ENCODE results near the gene DNAH2.

Gene DNAH2

GRCh38 chr17:7781429-7781828 is 63.9 kb downstream of the DNAH2 start:
- ChIA-PET CTCF (interaction anchor here (0.6 kb wide), 1 partner anchor 20 kb away, joined by 3 read pairs; no protein-coding TSS in a partner anchor), POLR2A (no interaction called here)
- TF ChIP-seq ELF4 (IDR thresholded peaks at IDR 0.05) = no peak
- no peak for TF ChIP-seq SP1 (IDR thresholded peaks at IDR 0.05)
- no peak for TF ChIP-seq PKNOX1 (IDR thresholded peaks at IDR 0.05)
- no peak for TF ChIP-seq SUZ12 (IDR thresholded peaks at IDR 0.05)
- TF ChIP-seq ZNF384 (IDR thresholded peaks at IDR 0.05) = no peak
- no peak for TF ChIP-seq NFRKB (IDR thresholded peaks at IDR 0.05)
- TF ChIP-seq TARDBP (IDR thresholded peaks at IDR 0.05) = no peak
- TF ChIP-seq FOXM1 (IDR thresholded peaks at IDR 0.05; ENCODE audit: borderline replicate concordance) = no peak
- no peak for TF ChIP-seq HDGF (IDR thresholded peaks at IDR 0.05; ENCODE audit: borderline replicate concordance)
- no peak for TF ChIP-seq BHLHE40 (IDR thresholded peaks at IDR 0.05; ENCODE audit: borderline replicate concordance)
- no peak for TF ChIP-seq L3MBTL2 (conservative IDR thresholded peaks at IDR 0.05)
- no peak for TF ChIP-seq ARNT (IDR thresholded peaks at IDR 0.05)
- no peak for TF ChIP-seq LEF1 (IDR thresholded peaks at IDR 0.05; ENCODE audit: borderline replicate concordance)
- no peak for TF ChIP-seq FOXK2 (IDR thresholded peaks at IDR 0.05)
- no peak for TF ChIP-seq FOXA1 (IDR thresholded peaks at IDR 0.05)
- TF ChIP-seq CTBP1 (IDR thresholded peaks at IDR 0.05; ENCODE audit: borderline replicate concordance) = no peak
- no peak for DNase-seq (ENCODE audit: extremely low spot score)

GRCh38 chr17:7782240-7782639 is 64.7 kb downstream of the DNAH2 start:
- CTCF ChIA-PET = interaction anchor here (0.6 to 0.8 kb wide), 2 partner anchors 34 to 41 kb away, joined by 4 to 6 read pairs; no protein-coding TSS in a partner anchor
- POLR2A ChIA-PET = interaction anchor here (1.4 kb wide), 1 partner anchor 39 kb away, joined by 3 read pairs; no protein-coding TSS in a partner anchor
- no peak for DNase-seq (ENCODE audit: extremely low spot score)
- TF ChIP-seq PKNOX1 (IDR thresholded peaks at IDR 0.05) = no peak
- no peak for TF ChIP-seq SP1 (IDR thresholded peaks at IDR 0.05)
- TF ChIP-seq TARDBP (IDR thresholded peaks at IDR 0.05) = no peak
- TF ChIP-seq HDGF (IDR thresholded peaks at IDR 0.05; ENCODE audit: borderline replicate concordance) = no peak
- no peak for TF ChIP-seq L3MBTL2 (conservative IDR thresholded peaks at IDR 0.05)
- TF ChIP-seq SUZ12 (IDR thresholded peaks at IDR 0.05) = no peak
- TF ChIP-seq ARNT (IDR thresholded peaks at IDR 0.05) = no peak
- TF ChIP-seq BHLHE40 (IDR thresholded peaks at IDR 0.05; ENCODE audit: borderline replicate concordance) = no peak
- no peak for TF ChIP-seq CTBP1 (IDR thresholded peaks at IDR 0.05; ENCODE audit: borderline replicate concordance)
- TF ChIP-seq NFRKB (IDR thresholded peaks at IDR 0.05) = no peak
- TF ChIP-seq FOXK2 (IDR thresholded peaks at IDR 0.05) = no peak

DNA sequence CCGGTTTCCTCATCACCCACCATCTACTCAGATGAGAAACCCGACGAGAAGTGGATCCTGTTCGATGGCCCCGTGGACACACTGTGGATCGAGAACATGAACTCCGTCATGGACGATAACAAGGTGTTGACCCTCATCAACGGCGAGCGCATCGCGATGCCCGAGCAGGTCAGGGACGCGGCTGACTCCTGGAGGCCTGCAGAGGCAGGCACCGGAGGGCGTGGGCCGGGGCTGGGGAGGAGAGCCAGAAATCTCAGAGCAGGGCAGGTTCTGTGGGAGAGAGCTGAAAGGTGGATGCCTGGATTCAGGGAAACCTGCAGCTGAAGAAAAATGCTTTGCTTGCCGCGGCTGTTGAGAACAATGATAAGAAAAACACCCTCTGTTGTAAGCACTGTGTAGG is 69.3 kb downstream of the DNAH2 start:
- CTCF ChIA-PET = no interaction called here
- POLR2A ChIA-PET = no interaction called here
- TF ChIP-seq ELF4 (IDR thresholded peaks at IDR 0.05) (no peak), PKNOX1 (IDR thresholded peaks at IDR 0.05) (no peak), ARNT (IDR thresholded peaks at IDR 0.05) (no peak), ZNF384 (IDR thresholded peaks at IDR 0.05) (no peak), FOXK2 (IDR thresholded peaks at IDR 0.05) (no peak), FOXA1 (IDR thresholded peaks at IDR 0.05) (no peak), BHLHE40 (IDR thresholded peaks at IDR 0.05; ENCODE audit: borderline replicate concordance) (no peak), NFRKB (IDR thresholded peaks at IDR 0.05) (no peak)
- no peak for DNase-seq (ENCODE audit: extremely low spot score)

- DNase-seq (ENCODE audit: extremely low spot score) = no peak
- TF ChIP-seq ARNT (IDR thresholded peaks at IDR 0.05) (no peak), FOXK2 (IDR thresholded peaks at IDR 0.05) (no peak), PKNOX1 (IDR thresholded peaks at IDR 0.05) (no peak)
- ChIA-PET POLR2A (no interaction called here), CTCF (interaction anchor here (0.7 kb wide), 1 partner anchor 9 kb away, joined by 5 read pairs; no protein-coding TSS in a partner anchor)
Measured at GRCh38 chr17:7789131-7789530, 71.6 kb downstream of the DNAH2 start.

DNA sequence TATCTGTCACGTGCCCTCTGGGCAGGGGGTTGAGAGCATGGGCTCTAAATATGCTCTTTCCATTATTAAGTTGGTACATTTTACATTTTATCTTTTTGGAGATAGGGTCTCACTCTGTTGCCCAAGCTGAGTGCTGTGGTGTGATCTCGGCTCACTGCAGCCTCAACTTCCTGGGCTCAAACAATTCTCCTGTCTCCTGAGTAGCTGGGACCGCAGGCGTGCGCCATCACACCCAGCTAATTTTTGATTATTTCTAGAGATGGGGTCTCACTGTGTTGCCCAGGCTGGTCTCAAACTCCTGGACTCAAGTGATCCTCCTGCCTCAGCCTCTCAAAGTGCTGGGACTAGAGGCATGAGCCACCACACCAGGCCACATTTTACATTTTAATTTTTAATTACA is 72.6 kb downstream of the DNAH2 start:
- DNase-seq (ENCODE audit: extremely low spot score) = no peak
- TF ChIP-seq TARDBP (IDR thresholded peaks at IDR 0.05) = no peak
- TF ChIP-seq SUZ12 (IDR thresholded peaks at IDR 0.05) = no peak
- TF ChIP-seq CTBP1 (IDR thresholded peaks at IDR 0.05; ENCODE audit: borderline replicate concordance) = no peak
- no peak for TF ChIP-seq NFRKB (IDR thresholded peaks at IDR 0.05)
- TF ChIP-seq ZNF384 (IDR thresholded peaks at IDR 0.05) = no peak
- TF ChIP-seq HDGF (IDR thresholded peaks at IDR 0.05; ENCODE audit: borderline replicate concordance) = no peak
- CTCF ChIA-PET = no interaction called here
- POLR2A ChIA-PET = interaction anchor here (0.7 kb wide), 1 partner anchor 43 kb away, joined by 4 read pairs; no protein-coding TSS in a partner anchor

GRCh38 chr17:7792611-7793010 is 75.1 kb downstream of the DNAH2 start:
- ChIA-PET POLR2A (no interaction called here), CTCF (no interaction called here)
- TF ChIP-seq HDGF (IDR thresholded peaks at IDR 0.05; ENCODE audit: borderline replicate concordance) (no peak), LEF1 (IDR thresholded peaks at IDR 0.05; ENCODE audit: borderline replicate concordance) (no peak), NFRKB (IDR thresholded peaks at IDR 0.05) (no peak), ZNF384 (IDR thresholded peaks at IDR 0.05) (no peak), FOXM1 (IDR thresholded peaks at IDR 0.05; ENCODE audit: borderline replicate concordance) (no peak), PKNOX1 (IDR thresholded peaks at IDR 0.05) (no peak), FOXK2 (IDR thresholded peaks at IDR 0.05) (no peak), ELF4 (IDR thresholded peaks at IDR 0.05) (no peak), SP1 (IDR thresholded peaks at IDR 0.05) (no peak), TARDBP (IDR thresholded peaks at IDR 0.05) (no peak), FOXA1 (IDR thresholded peaks at IDR 0.05) (no peak), BHLHE40 (IDR thresholded peaks at IDR 0.05; ENCODE audit: borderline replicate concordance) (no peak), SUZ12 (IDR thresholded peaks at IDR 0.05) (no peak), ARNT (IDR thresholded peaks at IDR 0.05) (no peak), L3MBTL2 (conservative IDR thresholded peaks at IDR 0.05) (no peak), CTBP1 (IDR thresholded peaks at IDR 0.05; ENCODE audit: borderline replicate concordance) (no peak)
- DNase-seq (ENCODE audit: extremely low spot score) = no peak

All from HEK293T (cell line).